GM19397 (cell line): ENCODE measurements around the gene CNTNAP2.
"Not testable (repeated sequence)": the region's sequence is repeated elsewhere in the genome, so short reads cannot be mapped to it uniquely, and the experiment has no call there.

ENCODE experiments used
- ATAC-seq: cut with Tn5 transposase; IDR thresholded peaks from one replicate; pipeline ENCODE4 v1.9.1; 2021; ENCODE audit warnings: mild to moderate bottlenecking, moderate library complexity; ENCODE audit not compliant: unreplicated experiment

Gene CNTNAP2

GRCh38 chr7:148436135-148436534 lies 2319.5 kb downstream of the CNTNAP2 start:
- no peak for ATAC-seq

DNA sequence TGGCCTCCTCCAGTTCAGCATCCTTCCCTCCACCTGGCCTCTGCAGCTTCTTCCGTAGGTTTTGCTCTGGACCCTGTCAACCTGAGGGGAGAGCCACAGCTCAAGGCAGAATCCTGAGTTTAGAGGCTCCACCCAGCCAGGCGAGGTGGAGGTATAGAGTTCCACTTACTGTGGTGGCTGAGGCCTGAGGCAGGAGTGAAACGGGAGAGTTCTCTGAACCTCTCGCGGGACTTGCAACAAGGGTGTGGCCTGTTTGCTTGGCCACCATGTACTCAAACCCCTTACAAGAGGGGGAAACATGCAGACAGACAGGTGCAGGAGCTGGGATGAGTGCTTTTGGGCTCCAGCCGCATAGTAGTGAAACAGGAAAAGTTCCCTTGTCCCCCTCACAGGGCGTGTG lies 2320.0 kb downstream of the CNTNAP2 start:
- ATAC-seq: no peak

GRCh38 chr7:148437043-148437442 lies 2320.4 kb downstream of the CNTNAP2 start:
- ATAC-seq: no peak

GRCh38 chr7:148442141-148442655 lies 2325.6 kb downstream of the CNTNAP2 start:
- no peak for ATAC-seq

GRCh38 chr7:148442933-148443332 lies 2326.3 kb downstream of the CNTNAP2 start:
- ATAC-seq: no peak

- no peak for ATAC-seq
These were observed 2328.9 kb downstream of the CNTNAP2 start for GRCh38 chr7:148445260-148446044.

DNA sequence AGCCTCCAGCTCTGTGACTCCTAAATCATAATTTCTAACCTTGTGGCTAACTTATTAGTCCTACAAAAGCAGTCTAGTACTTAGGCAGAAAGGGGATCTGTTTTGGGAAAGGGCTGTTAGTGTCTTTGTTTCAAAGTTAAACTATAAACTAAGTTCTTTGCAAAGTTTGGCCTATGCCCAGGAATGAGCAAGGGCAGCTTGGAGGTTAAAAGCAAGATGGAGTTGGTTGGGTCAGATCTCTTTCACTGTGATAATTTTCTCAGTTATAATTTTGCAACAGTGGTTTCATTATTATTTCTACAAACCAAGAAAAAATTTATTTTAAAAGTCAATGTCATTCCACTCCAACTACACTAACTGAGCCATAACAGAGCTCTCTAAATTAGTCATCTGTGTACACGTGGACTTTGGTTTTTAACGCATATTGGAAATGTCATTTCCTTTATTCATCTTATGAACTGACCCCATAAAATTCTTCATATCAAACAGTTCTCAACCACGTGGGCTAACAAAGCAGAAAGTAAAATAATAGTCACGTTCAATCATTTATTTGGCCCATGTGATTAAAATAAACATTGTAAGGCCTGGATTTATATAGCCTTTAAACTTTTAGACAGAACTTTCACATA lies 2330.7 kb downstream of the CNTNAP2 start:
- peak; percentile 71 for ATAC-seq

GRCh38 chr7:148451526-148451925 lies 2334.9 kb downstream of the CNTNAP2 start:
- not testable (repeated sequence) for ATAC-seq

DNA sequence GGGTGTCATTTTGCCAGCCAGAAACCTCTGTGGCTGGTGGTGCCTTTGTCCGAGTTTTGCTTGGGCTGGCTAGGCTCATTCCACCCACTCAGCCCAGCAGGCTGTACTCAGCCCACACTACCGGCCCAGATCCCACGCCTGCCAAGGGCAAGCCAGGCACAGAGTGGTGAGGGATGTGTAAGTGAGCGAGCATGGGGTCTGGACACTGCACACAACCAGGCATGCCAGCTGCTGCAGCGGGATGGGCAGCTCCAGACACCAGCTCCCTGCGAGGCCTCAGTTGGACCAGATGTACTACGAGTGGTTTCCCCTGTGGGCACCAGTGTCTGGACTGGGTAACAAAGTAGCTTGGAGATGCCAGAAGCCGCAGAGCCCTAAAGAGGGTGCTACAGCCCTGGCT lies 2339.8 kb downstream of the CNTNAP2 start:
- ATAC-seq: no peak

DNA sequence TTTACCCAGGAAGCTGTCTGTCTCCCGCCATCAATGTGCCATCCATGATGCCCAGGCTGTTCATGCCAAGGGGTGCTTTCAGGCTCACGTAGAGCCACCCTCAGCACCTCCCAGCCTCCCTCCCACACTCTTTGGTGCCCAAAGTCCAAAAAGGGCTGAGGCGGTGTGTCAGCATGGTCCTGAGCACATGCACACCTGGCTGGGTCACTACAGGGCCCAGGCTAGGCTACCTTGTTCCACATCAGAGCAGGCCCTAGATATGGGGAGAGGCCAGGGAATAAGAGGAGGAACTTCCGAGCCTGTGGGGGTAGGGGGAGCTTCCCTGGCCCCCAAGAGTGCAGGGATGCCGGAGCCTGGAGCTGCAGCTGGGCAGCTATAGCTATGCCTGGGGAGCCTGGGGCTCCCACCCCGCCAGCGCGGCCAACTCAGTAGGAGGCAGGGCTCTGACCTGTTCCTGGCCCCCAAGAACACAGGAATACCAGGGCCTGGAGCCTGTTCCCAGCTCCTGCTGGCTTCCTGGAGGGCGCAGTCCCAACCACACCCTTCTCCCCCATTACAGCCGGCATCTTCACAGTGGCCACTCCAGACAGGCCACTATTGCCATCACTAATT lies 2340.8 kb downstream of the CNTNAP2 start:
- ATAC-seq: no peak

GRCh38 chr7:148458263-148458662 lies 2341.7 kb downstream of the CNTNAP2 start:
- ATAC-seq: no peak

- no peak for ATAC-seq
These were observed 2345.0 kb downstream of the CNTNAP2 start for GRCh38 chr7:148461392-148462179.

DNA sequence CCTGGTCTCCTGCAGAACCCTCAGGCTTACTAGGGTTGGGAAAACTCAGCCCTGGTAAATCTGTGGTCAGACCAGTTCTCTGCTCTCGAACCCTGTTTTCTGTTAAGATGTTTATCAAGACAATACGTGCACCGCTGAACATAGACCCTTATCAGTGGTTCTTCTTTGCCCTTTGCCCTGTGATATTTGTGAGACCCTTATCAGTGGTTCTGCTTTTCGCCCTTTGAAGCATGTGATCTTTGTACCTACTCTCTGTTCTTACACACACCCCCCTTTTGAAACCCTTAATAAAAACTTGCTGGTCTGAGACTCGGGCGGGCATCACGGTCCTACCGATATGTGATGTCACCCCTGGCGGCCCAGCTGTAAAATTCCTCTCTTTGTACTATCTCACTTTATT lies 2346.2 kb downstream of the CNTNAP2 start:
- not testable (repeated sequence) for ATAC-seq

GRCh38 chr7:148463210-148463609 lies 2346.6 kb downstream of the CNTNAP2 start:
- no peak for ATAC-seq

DNA sequence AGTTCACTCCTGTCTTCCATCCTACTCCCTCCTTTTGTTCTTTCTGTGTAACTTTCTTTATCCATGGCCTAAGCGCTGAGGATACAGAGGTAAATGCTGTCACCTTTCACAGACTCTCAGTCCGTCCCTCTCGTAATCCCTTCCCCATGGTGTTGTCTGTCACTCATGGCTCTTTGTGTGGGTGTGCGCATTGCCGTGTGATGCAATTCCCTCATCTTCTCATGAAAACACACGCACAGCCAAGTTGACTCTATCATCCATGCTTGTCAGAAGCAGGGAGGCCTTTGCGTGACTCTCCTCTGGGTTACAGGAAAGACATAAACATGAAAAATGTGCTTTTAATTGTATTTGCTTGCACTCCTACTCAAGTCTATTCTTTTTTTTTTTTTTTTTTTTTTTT lies 2348.3 kb downstream of the CNTNAP2 start:
- ATAC-seq: no peak

GRCh38 chr7:148465441-148465840 lies 2348.8 kb downstream of the CNTNAP2 start:
- ATAC-seq: not testable (repeated sequence)

DNA sequence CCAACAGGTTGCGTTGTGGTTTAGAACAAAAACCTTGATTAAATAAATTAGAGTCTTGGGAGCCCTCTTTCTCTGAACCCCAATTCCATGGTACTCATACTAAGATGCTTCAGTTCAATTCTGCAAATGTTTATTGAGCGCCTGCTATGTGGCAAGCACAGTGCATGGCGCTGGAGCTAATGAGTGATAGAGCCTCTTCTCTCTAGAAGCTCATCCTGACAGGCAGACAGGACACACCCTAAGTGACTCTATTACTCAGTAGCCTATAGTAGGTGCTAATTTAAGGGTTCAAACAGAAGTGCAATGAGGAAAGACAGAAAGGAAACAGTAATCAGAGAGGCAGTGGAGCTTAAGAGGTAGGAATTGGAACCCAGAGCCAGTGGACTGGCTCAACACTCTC lies 2349.5 kb downstream of the CNTNAP2 start:
- ATAC-seq: no peak

GRCh38 chr7:148468700-148469098 lies 2352.1 kb downstream of the CNTNAP2 start:
- ATAC-seq: no peak
